RCC 7860 (cell line): ENCODE measurements around the gene EHMT1.
"Not testable (repeated sequence)": the region's sequence is repeated elsewhere in the genome, so short reads cannot be mapped to it uniquely, and the experiment has no call there.

ENCODE experiments used
- DNase-seq: peaks from one replicate; pipeline ENCODE4 v3.0.0-alpha.2; 2015; ENCODE audit warnings: low spot score
- FAIRE-seq: peaks from 2 replicates; lab custom pipeline; 2012; peaks lifted over from hg19 to GRCh38; lab: Jason Lieb, UNC

Gene EHMT1

DNA sequence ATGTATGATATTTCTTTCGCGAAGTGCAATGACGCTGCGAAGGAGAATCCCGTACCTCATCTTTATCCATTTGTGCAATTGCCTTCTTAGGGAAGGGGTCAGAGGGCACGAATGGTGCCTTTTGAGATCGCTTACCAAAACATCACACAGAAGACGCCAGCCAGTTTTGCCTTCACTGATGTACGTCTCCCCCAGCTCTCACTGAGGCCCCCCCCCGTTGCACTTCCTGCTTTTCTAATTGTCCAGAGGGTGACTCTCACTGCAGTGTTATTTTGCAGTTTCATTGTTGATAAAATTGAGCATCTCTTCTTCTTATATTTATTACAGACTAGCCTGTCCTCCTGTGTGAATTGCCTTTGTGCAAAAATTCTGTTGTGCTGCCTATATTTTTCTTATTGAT lies 219.8 kb downstream of the EHMT1 start:
- no peak for DNase-seq
- no peak for FAIRE-seq

- DNase-seq = no peak
- no peak for FAIRE-seq
Measured at GRCh38 chr9:137843355-137843754, 224.6 kb downstream of the EHMT1 start.

DNA sequence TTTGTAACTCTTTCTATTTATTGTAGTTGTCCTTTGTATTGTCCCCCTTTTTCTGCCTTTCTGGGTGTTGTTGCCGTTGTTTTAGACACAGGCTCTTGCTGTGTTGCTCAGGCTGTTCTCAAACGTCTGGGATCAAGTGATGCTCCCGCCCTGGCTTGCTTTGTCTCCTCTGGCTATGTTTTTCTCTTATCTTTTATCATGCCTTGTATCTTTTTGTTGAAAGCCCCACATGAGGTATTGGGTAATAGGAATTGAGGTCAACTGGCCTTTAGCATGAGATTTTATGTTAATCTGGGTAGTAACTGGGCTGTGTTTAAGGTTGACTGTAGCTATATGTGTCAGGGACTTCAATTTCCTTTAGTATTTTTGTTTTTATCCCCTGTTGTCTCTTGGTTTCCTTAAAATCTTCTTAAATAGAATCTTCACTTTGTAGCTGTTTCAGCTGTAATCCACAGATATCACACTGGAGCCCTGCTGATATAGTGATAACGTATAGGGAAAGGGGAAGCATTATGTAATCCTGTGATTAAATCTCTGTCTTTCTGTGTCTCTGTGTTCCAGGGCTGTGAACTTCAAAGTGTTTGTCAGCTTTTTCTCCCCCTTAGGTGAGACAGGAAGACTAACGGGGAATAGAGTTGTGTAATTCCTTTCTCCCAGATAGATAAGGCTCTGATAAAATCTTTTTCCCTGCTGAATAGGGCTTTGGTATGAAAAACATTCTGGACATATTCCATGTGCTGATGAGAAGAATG lies 232.9 kb downstream of the EHMT1 start:
- DNase-seq (no peak), FAIRE-seq (no peak)

DNA sequence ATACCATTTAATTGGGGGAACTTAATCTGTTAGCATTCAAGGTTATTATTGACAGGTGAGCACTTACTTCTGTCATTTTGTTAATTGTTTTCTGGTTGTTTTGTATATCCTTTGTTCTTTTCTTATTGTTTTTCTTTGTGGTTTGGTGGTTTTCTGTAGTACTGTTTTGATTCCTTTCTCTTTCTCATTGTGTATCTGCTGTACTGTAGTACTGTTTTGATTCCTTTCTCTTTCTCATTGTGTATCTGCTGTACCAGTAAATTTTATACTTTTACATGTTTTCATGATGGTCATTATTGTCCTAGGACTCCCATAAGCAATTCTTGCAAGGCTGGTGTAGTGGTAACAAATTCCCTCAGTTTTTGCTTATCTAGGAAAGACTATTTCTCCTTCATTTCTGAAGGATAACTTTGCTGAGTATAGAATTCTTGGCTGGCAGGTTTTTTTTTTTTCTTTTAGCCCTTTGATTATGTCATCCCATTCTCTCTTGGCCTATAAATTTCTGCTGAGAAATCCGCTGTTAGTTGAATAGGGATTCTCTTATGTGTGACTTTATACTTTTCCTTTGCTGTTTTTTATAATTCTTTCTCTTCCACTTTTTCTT lies 234.7 kb downstream of the EHMT1 start:
- FAIRE-seq (no peak), DNase-seq (no peak)

GRCh38 chr9:137860361-137860760 lies 241.6 kb downstream of the EHMT1 start:
- DNase-seq = no peak
- no peak for FAIRE-seq

GRCh38 chr9:137865581-137866145 lies 246.9 kb downstream of the EHMT1 start:
- DNase-seq (no peak), FAIRE-seq (no peak)

DNA sequence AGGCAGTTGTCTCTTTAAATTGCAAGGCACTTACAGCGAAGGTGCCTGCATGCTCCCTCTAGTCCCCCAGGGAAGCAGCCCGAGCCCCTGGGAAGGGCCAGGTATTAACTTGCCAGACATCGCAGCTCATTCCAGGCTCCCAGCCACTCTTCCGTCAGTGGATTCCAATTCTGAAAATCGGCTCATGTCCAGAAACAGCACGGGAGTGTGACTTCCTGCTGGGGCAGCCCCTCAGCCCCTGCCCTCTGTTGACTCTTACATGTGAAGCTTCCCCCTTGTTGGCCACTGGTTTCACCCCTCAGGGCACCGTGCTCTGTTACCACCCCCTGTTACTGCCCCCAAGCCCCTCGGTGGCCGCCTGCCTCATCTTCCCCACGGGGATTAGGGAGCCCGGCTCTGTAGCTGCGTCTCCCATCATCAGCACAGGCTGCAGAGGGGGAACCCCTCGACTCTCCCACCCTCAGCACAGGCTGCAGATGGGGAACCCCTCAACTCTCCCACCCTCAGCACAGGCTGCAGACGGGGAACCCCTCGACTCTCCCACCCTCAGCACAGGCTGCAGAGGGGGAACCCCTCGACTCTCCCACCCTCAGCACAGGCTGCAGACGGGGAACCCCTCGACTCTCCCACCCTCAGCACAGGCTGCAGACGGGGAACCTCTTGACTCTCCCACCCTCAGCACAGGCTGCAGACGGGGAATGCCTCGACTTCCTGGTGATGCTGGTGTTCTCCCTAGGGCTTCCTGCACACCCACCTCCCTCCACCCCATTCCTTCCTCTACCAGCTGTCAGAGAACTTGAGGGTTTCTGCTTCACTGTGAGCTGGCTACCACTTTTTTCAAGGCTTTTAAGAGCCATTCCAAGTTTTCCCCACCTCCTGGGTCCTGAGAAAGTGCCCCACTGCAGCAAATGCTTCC lies 247.7 kb downstream of the EHMT1 start:
- no peak for DNase-seq
- FAIRE-seq = no peak

DNA sequence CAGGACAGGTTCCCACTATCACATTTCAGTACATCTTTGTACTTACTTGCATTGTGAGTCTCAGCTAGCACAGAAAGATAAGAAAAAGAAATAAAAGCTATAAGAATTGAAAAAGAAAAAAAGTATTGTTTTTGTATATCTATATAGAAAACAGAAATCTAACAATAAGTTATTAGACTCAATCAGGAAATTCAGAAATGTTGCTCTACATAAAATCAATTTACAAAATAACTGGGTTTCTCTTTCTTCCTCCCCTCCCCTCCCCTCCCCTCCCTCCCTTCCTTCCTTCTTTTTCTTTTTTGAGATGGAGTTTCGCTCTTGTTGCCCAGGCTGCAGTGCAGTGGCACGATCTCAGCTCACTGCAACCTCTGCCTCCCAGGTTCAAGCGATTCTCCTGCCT lies 251.6 kb downstream of the EHMT1 start:
- DNase-seq (no peak), FAIRE-seq (no peak)

DNA sequence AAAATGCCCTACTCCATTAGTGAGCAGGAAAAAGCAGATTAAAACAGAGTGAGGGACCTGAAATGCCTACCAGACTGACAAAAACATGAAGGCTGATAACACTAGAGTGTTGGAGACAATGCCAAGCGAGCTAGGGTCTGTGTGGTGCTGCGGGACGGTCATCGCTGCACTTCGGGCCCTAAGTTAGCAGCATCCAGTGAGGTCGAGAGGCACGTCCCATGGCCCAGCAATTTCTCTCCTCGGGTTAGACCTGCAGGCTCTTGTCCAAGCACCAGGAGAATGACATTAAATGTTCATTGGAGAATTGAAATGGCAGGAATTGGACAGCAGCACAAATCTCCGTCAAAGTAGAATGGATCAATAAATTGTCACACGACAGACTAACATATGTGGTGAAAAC lies 253.5 kb downstream of the EHMT1 start:
- FAIRE-seq = no peak
- no peak for DNase-seq

- no peak for FAIRE-seq
- DNase-seq = no peak
Measured at GRCh38 chr9:137873408-137873807, 254.6 kb downstream of the EHMT1 start.

DNA sequence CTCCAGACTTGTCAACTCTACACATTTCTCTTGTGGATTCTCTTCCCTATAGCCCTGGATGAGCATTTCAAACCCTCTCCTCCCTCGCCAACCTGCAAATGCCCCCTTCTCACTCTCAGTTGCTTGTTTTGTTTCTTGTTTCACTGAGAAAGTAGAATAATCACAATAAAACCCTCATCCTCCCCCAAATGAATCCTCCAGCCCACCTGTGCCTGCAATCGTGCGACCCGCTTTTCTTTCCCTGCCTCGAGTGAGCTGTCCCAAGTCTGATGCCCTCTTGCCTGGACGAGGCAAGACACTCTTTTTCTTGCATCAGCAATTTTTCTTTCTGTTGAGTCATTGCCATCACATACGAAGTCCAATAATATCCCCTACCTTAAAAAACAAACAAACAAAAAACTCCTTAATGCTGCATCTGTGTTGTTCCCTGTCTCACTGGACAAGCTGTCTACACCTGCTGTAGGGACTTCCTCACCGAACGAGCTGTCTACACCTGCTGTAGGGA lies 255.1 kb downstream of the EHMT1 start:
- no peak for DNase-seq
- FAIRE-seq = no peak

GRCh38 chr9:137875354-137875753 lies 256.5 kb downstream of the EHMT1 start:
- no peak for FAIRE-seq

DNA sequence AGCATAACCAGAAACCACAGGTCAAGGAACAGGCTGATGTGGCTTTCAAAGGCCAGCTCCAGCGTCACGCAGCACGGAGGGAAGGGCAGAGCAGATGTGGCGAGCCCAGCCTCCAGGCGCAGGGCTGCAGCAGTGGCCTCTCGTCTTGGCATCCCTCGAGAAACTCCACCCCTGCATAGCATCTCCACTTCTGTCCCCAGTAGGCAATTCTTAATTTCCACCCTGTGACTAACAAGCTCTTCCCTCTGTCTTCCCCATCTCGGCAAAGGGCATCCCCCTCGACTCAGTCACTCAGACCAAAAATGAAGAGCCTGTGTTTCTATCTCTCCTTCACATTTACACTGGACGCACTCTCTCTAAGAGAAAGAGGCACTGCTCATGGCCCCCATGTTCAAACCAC lies 257.0 kb downstream of the EHMT1 start:
- FAIRE-seq = no peak

More at GRCh38 chr9:137875354-137875753, 256.5 kb downstream of the EHMT1 start:
- no peak for DNase-seq

DNA sequence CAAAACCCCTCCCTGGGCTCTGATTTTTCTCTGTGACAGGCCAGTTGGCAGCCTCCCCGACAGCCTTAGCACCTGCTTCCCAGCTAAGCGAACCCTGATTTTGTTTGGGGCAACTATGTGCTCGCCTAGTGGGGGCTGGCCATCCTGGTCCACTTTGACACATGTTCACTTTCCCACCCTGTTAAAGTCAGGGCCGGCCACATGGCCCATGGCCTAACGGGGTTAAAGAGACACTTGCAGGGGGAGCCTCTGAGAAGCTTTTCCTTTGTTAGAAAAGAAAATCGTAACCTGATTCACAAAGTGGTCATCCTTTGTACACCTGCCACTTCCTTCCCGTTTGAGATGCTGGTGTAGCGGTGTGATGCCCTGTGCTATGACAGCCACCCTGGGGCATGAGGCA lies 257.5 kb downstream of the EHMT1 start:
- no peak for DNase-seq
- no peak for FAIRE-seq

More for the DNA sequence above, 257.0 kb downstream of the EHMT1 start:
- no peak for DNase-seq

GRCh38 chr9:137876781-137877386 lies 258.1 kb downstream of the EHMT1 start:
- DNase-seq = no peak
- FAIRE-seq = no peak

DNA sequence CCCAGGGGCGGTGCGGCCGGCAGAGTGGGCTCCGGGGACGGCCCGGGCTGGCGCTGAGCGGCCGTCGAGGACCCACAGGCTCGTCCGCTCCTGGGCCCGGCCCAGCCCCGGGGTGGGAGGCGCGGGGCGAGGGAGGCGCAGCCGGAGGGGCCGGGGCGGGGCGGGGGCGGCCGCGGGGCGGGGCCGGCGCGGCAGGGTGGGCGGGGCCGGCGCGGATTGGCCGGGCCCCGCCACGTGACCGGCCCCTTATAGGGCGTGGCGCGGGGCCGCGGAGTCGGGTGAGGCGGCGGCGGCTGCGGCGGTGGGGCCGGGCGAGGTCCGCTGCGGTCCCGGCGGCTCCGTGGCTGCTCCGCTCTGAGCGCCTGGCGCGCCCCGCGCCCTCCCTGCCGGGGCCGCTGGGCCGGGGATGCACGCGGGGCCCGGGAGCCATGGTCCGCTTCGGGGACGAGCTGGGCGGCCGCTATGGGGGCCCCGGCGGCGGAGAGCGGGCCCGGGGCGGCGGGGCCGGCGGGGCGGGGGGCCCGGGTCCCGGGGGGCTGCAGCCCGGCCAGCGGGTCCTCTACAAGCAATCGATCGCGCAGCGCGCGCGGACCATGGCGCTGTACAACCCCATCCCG lies 258.8 kb downstream of the EHMT1 start, which contains the start of gene CACNA1B:
CACNA1B (plus strand) TSS at position 277 of the 617 bp plus-strand sequence; CDS start at position 429, 152 bp downstream.
- not testable (repeated sequence) for DNase-seq, FAIRE-seq

DNA sequence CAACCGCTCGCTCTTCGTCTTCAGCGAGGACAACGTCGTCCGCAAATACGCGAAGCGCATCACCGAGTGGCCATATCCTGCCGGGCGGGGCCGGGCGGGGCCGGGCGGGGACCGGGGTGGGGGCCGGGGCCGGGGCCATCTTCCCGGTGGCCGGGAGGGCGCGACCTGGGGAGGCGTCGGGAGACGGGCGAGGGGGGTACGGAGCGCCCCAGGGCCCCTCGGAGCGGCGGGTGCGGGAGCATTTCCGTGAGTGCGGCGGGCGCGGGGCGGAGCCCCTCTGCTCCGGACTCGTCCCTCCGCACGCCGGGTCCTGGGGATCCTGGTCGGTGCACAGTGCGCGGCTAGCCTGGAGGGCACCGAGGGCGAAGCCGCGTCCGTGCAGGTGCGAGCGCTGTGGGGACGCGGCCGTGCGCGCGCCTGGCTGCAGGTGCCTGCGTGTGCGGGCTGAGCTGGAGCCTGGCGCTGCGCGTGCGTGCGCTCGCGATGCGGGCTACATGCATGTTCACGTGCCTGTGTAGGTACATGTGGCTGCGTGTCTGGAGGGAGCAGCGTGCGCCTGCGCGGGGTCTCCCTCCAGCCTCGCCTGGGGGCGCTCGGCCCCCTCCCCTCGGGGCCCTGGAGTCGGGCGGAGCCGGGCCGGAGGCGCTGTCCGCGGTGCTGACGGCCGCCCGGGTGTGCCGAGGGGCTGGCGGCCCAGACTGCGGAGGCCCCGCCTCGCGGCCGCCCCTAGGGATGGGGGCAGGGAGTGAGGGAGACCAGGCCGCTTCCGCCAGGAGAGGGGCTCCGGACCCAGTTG lies 259.5 kb downstream of the EHMT1 start:
- FAIRE-seq (no peak), DNase-seq (no peak)

GRCh38 chr9:137879052-137879451 lies 260.2 kb downstream of the EHMT1 start:
- no peak for DNase-seq
- no peak for FAIRE-seq

- no peak for DNase-seq
- no peak for FAIRE-seq
Measured at GRCh38 chr9:137879566-137880150, 260.9 kb downstream of the EHMT1 start.
